ENCODE data around the gene SLC16A7. TPM values are rescaled to one million over a fixed set of nuclear protein-coding genes. Genes with fewer than 3 reads are reported as not detected.

The SLC16A7 gene
- polyA plus RNA-seq, 1 of the 3 experiments (the other 2 are of a cell fraction) = not detected

DNA sequence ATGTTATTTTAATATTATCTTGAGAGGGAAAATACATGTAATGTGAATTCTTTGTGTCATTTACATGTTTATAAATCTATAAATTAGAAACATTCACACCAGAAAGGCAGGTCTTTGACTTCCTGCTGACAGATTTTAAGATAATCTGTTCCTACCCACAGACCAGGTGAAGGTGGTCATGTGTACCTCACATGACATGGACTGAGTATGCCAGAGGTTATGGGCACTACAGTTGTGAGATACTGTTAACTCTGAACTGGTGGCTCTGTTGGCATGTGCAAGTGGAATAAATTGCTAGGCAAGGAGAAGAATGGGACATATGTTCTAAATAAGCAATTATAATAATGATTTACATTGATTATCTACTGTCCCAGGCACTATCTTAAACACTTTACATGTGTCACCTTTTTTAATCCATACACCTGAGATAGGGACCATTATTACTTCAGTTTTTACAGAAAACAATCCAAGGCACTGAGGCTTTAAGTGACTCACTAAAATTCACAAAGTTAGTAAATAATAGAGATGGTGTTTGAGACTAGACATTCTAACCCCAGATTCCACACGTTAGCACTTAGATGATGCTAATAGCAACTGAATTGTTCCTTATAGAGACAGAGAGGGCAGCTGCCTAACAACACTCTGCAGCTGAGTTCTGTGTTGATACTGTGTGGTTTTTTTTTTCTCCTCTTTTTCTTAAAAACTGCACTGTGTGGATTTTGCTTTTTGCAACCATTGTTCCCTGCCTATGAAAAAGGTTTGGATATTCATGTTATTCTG, 23.8 kb downstream of the SLC16A7 start:
- Histone ChIP-seq H3K4me3 (ENCODE audit: low read depth in 2 of 2, low read length in 1 of 2) (no peak overlapping the region), H3K27me3 (ENCODE audit: insufficient read depth) (no peaks in the 10 kb centered on the region), H3K9me3 (no peaks in the 10 kb centered on the region), H3F3A (replicated peaks; ENCODE audit: insufficient read depth) (no peaks in the 10 kb centered on the region), H3K9me2 (no peaks in the 10 kb centered on the region), H3K79me2 (ENCODE audit: insufficient read depth) (no peaks in the 10 kb centered on the region), H3K36me3 (replicated peaks in 1 of 2; ENCODE audit: control insufficient read depth in 1 of 2, insufficient read depth in 2 of 2, low read length in 1 of 2) (no peaks in the 10 kb centered on the region), H3K27ac (ENCODE audit: low read depth in 2 of 2, low read length in 1 of 2) (no peak overlapping the region), H4K20me1 (ENCODE audit: insufficient read depth) (no peaks in the 10 kb centered on the region), H3K4me2 (no peak overlapping the region), H3K4me1 (ENCODE audit: control insufficient read depth in 1 of 2, insufficient read depth in 2 of 2, low read depth in 1 of 2, low read length in 1 of 2) (no peaks in the 10 kb centered on the region), H3K9ac (no peak overlapping the region), H2AFZ (ENCODE audit: low read depth) (no peak overlapping the region)
- ChIA-PET CTCF (no interaction called here), POLR2A (no interaction called here)
- DNase-seq = no peak
- 0% methylated on average over 1 of the region's 1 CpG for WGBS (ENCODE audit: low lambda C conversion rate)
- TF ChIP-seq FOSL2 (IDR thresholded peaks at IDR 0.05; ENCODE audit: borderline replicate concordance, low read depth) (no peak), MEF2A (IDR thresholded peaks at IDR 0.05; ENCODE audit: borderline replicate concordance, low read depth) (no peak), MXI1 (IDR thresholded peaks at IDR 0.05; ENCODE audit: low read depth, low read length) (no peak), RAD21 (IDR thresholded peaks at IDR 0.05; ENCODE audit: low read length) (no peak), POLR2AphosphoS5 (IDR thresholded peaks at IDR 0.05; ENCODE audit: low read depth, low read length) (no peak), GATA2 (CRISPR knock-in tag; IDR thresholded peaks at IDR 0.05) (no peak), RXRA (IDR thresholded peaks at IDR 0.05; ENCODE audit: borderline replicate concordance, low read depth) (no peak), TAF1 (IDR thresholded peaks at IDR 0.05; ENCODE audit: borderline replicate concordance, low read depth, low read length) (no peak), NRF1 (IDR thresholded peaks at IDR 0.05; ENCODE audit: low read depth, low read length) (no peak), TCF12 (IDR thresholded peaks at IDR 0.05) (no peak), CHD2 (IDR thresholded peaks at IDR 0.05; ENCODE audit: low read length, partially characterized antibody) (no peak), RCOR1 (IDR thresholded peaks at IDR 0.05; ENCODE audit: low read length) (no peak), GABPA (IDR thresholded peaks at IDR 0.05; ENCODE audit: low read depth) (no peak)
- TF ChIP-seq, protein P1, sequence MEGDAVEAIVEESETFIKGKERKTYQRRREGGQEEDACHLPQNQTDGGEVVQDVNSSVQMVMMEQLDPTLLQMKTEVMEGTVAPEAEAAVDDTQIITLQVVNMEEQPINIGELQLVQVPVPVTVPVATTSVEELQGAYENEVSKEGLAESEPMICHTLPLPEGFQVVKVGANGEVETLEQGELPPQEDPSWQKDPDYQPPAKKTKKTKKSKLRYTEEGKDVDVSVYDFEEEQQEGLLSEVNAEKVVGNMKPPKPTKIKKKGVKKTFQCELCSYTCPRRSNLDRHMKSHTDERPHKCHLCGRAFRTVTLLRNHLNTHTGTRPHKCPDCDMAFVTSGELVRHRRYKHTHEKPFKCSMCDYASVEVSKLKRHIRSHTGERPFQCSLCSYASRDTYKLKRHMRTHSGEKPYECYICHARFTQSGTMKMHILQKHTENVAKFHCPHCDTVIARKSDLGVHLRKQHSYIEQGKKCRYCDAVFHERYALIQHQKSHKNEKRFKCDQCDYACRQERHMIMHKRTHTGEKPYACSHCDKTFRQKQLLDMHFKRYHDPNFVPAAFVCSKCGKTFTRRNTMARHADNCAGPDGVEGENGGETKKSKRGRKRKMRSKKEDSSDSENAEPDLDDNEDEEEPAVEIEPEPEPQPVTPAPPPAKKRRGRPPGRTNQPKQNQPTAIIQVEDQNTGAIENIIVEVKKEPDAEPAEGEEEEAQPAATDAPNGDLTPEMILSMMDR (IDR thresholded peaks at IDR 0.05) = no peak
- TF ChIP-seq, protein P2, sequence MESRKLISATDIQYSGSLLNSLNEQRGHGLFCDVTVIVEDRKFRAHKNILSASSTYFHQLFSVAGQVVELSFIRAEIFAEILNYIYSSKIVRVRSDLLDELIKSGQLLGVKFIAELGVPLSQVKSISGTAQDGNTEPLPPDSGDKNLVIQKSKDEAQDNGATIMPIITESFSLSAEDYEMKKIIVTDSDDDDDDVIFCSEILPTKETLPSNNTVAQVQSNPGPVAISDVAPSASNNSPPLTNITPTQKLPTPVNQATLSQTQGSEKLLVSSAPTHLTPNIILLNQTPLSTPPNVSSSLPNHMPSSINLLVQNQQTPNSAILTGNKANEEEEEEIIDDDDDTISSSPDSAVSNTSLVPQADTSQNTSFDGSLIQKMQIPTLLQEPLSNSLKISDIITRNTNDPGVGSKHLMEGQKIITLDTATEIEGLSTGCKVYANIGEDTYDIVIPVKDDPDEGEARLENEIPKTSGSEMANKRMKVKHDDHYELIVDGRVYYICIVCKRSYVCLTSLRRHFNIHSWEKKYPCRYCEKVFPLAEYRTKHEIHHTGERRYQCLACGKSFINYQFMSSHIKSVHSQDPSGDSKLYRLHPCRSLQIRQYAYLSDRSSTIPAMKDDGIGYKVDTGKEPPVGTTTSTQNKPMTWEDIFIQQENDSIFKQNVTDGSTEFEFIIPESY (IDR thresholded peaks at IDR 0.05; ENCODE audit: borderline replicate concordance, low read depth) = no peak
- TF ChIP-seq, protein P3, sequence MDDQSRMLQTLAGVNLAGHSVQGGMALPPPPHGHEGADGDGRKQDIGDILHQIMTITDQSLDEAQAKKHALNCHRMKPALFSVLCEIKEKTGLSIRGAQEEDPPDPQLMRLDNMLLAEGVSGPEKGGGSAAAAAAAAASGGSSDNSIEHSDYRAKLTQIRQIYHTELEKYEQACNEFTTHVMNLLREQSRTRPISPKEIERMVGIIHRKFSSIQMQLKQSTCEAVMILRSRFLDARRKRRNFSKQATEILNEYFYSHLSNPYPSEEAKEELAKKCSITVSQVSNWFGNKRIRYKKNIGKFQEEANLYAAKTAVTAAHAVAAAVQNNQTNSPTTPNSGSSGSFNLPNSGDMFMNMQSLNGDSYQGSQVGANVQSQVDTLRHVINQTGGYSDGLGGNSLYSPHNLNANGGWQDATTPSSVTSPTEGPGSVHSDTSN (IDR thresholded peaks at IDR 0.05) = no peak

Measured in SK-N-SH (cell line).